H1 (cell line): ENCODE data around the gene HORMAD2. TPM values are rescaled to one million over a fixed set of nuclear protein-coding genes. Genes with fewer than 3 reads are reported as not detected.

Experiments
- CTCF ChIA-PET: fragments of 300-600 bp; sonication (Branson Sonifier 250); formaldehyde crosslinking; loops from one replicate; lab custom pipeline; 2021; ENCODE audit not compliant: partially characterized antibody; lab: Charles Lee
- POLR2A ChIA-PET: fragments of 300-600 bp; sonication (Branson Sonifier 250); formaldehyde crosslinking; loops from one replicate; lab custom pipeline; 2021; ENCODE audit warnings: inconsistent platforms; ENCODE audit not compliant: partially characterized antibody; lab: Charles Lee
- DNase-seq, 2 experiments: peaks; one replicate each; pipeline versions ENCODE4 v3.0.0 to v3.0.0-alpha.2; 2010 to 2022; ENCODE audit warnings: low spot score in 2 of 2, low read depth in 1 of 2, mixed read lengths in 1 of 2
- FAIRE-seq: peaks from 2 replicates; lab custom pipeline; 2011; peaks lifted over from hg19 to GRCh38; lab: Jason Lieb, UNC
- H2AFZ ChIP-seq: 2 replicates; pipeline ENCODE4 v1.8.1; 2012; ENCODE audit warnings: low read length, inconsistent platforms
- H2AK5ac ChIP-seq: 2 replicates; pipeline ENCODE4 v1.6.1; 2013; ENCODE audit warnings: low read depth, low read length
- H2BK120ac ChIP-seq: replicated peaks from 2 replicates; pipeline ENCODE3; 2013; ENCODE audit warnings: low read depth, low read length, inconsistent platforms
- H2BK12ac ChIP-seq: 2 replicates; pipeline ENCODE4 v1.6.1; 2013; ENCODE audit warnings: low read depth, low read length
- H2BK15ac ChIP-seq: 2 replicates; pipeline ENCODE4 v1.6.1; 2013; ENCODE audit warnings: low read length
- H2BK20ac ChIP-seq: 2 replicates; pipeline ENCODE4 v1.6.1; 2013; ENCODE audit warnings: low read length
- H2BK5ac ChIP-seq: 2 replicates; pipeline ENCODE4 v1.6.1; 2013; ENCODE audit warnings: low read depth, low read length
- H3K14ac ChIP-seq: 2 replicates; pipeline ENCODE4 v1.6.1; 2013; ENCODE audit warnings: inconsistent platforms; ENCODE audit not compliant: insufficient read length
- H3K18ac ChIP-seq: 2 replicates; pipeline ENCODE4 v1.6.1; 2013; ENCODE audit warnings: low read length; ENCODE audit errors: extremely low read depth
- H3K23ac ChIP-seq: 2 replicates; pipeline ENCODE4 v1.6.1; 2013; ENCODE audit warnings: inconsistent platforms; ENCODE audit not compliant: insufficient read length
- H3K23me2 ChIP-seq: 2 replicates; pipeline ENCODE4 v1.6.1; 2013; ENCODE audit warnings: low read depth, low read length
- H3K27ac ChIP-seq: 2 replicates; pipeline ENCODE4 v1.6.1; 2011; ENCODE audit warnings: low read depth, low read length, inconsistent platforms
- H3K27me3 ChIP-seq, 4 experiments: replicated peaks in 1 of 4; 1 replicate in 1 of 4; 2 replicates in 3 of 4; pipeline versions ENCODE4 v1.6.1 to v1.8.1; 2011 to 2013; ENCODE audit warnings: low read length in 3 of 4, mild to moderate bottlenecking in 3 of 4, inconsistent platforms in 2 of 4, mixed read lengths in 2 of 4, moderate library complexity in 1 of 4; ENCODE audit not compliant: control insufficient read depth in 3 of 4, insufficient read depth in 3 of 4; ENCODE audit errors: extremely low read depth in 1 of 4
- H3K36me3 ChIP-seq, 4 experiments: 2 replicates each; pipeline versions ENCODE4 v1.6.1 to v1.8.1; 2011 to 2013; ENCODE audit warnings: mild to moderate bottlenecking in 4 of 4, low read length in 3 of 4, moderate library complexity in 2 of 4, control low read depth in 1 of 4, inconsistent platforms in 1 of 4; ENCODE audit not compliant: insufficient read depth in 4 of 4, control insufficient read depth in 2 of 4
- H3K4ac ChIP-seq: replicated peaks from 2 replicates; pipeline ENCODE3; 2013; ENCODE audit warnings: low read length, low read depth, mixed read lengths, inconsistent platforms; ENCODE audit not compliant: insufficient read length
- H3K4me1 ChIP-seq, 4 experiments: replicated peaks in 1 of 4; 1 replicate in 1 of 4; 2 replicates in 3 of 4; pipeline versions ENCODE4 v1.6.1 to v1.8.1; 2011 to 2013; ENCODE audit warnings: low read length in 3 of 4, inconsistent platforms in 2 of 4, mixed read lengths in 1 of 4; ENCODE audit not compliant: insufficient read depth in 4 of 4, control insufficient read depth in 3 of 4
- H3K4me2 ChIP-seq, 2 experiments: 2 replicates each; pipeline versions ENCODE4 v1.6.1 to v1.8.1; 2011 to 2013; ENCODE audit warnings: low read depth in 2 of 2, low read length in 2 of 2, control low read depth in 1 of 2, inconsistent platforms in 1 of 2, mild to moderate bottlenecking in 1 of 2; ENCODE audit not compliant: insufficient read depth in 1 of 2
- H3K4me3 ChIP-seq, 4 experiments: fragments of 200-600, 300-600 bp in 1 of 4; sonication (generic), shearing (Covaris generic), sonication (Bioruptor Twin) in 1 of 4; 2 replicates each; pipeline versions ENCODE4 v1.5.1 to v1.8.1; 2011 to 2016; ENCODE audit warnings: low read length in 4 of 4, low read depth in 3 of 4, control low read depth in 2 of 4, inconsistent platforms in 2 of 4, mild to moderate bottlenecking in 2 of 4, mixed read lengths in 1 of 4, moderate library complexity in 1 of 4; ENCODE audit not compliant: insufficient read depth in 2 of 4; ENCODE audit errors: extremely low read depth in 1 of 4
- H3K56ac ChIP-seq: replicated peaks from 2 replicates; pipeline ENCODE3; 2013; ENCODE audit warnings: low read depth, mild to moderate bottlenecking, mixed read lengths, low read length, inconsistent platforms; ENCODE audit not compliant: insufficient read length
- H3K79me1 ChIP-seq: 2 replicates; pipeline ENCODE4 v1.6.1; 2013; ENCODE audit warnings: low read depth, low read length, control low read depth
- H3K79me2 ChIP-seq, 2 experiments: 2 replicates each; pipeline versions ENCODE4 v1.6.1 to v1.8.1; 2012 to 2013; ENCODE audit warnings: low read length in 2 of 2, mild to moderate bottlenecking in 2 of 2, inconsistent platforms in 1 of 2; ENCODE audit not compliant: insufficient read depth in 2 of 2, control insufficient read depth in 1 of 2
- H3K9ac ChIP-seq, 4 experiments: replicated peaks in 1 of 4; 1 replicate in 1 of 4; 2 replicates in 3 of 4; pipeline versions ENCODE4 v1.6.1 to v1.8.1; 2011 to 2013; ENCODE audit warnings: low read depth in 3 of 4, low read length in 3 of 4, control low read depth in 2 of 4, mild to moderate bottlenecking in 2 of 4, moderate library complexity in 2 of 4, inconsistent platforms in 1 of 4; ENCODE audit errors: extremely low read depth in 1 of 4
- H3K9me3 ChIP-seq, 2 experiments: 2 replicates each; pipeline versions ENCODE4 v1.6.1 to v1.8.1; 2012 to 2013; ENCODE audit warnings: mild to moderate bottlenecking in 2 of 2, moderate library complexity in 2 of 2, control low read depth in 1 of 2, inconsistent platforms in 1 of 2, low read depth in 1 of 2, low read length in 1 of 2, mixed read lengths in 1 of 2; ENCODE audit not compliant: insufficient read depth in 2 of 2
- H4K20me1 ChIP-seq, 2 experiments: replicated peaks in 1 of 2; 2 replicates each; pipeline versions ENCODE3 to v1.8.1; 2011 to 2013; ENCODE audit warnings: inconsistent platforms in 2 of 2, low read length in 2 of 2, mild to moderate bottlenecking in 1 of 2; ENCODE audit not compliant: insufficient read depth in 2 of 2, control insufficient read depth in 1 of 2
- H4K5ac ChIP-seq: 2 replicates; pipeline ENCODE4 v1.6.1; 2013; ENCODE audit warnings: low read length, low read depth, mixed read lengths, inconsistent platforms; ENCODE audit not compliant: insufficient read length
- H4K8ac ChIP-seq: 2 replicates; pipeline ENCODE4 v1.8.0; 2013; ENCODE audit warnings: mild to moderate bottlenecking, moderate library complexity, low read length, inconsistent platforms; ENCODE audit not compliant: insufficient read depth; ENCODE audit errors: extremely low read depth
- H4K91ac ChIP-seq: replicated peaks from 2 replicates; pipeline ENCODE3; 2013; ENCODE audit warnings: low read length, mixed read lengths, inconsistent platforms; ENCODE audit not compliant: insufficient read length
- BRCA1 ChIP-seq: IDR thresholded peaks from 2 replicates; pipeline ENCODE4 v1.6.1; 2012; ENCODE audit warnings: low read depth, low read length, improper control_type of control experiment
- JUND ChIP-seq: IDR thresholded peaks from 2 replicates; pipeline ENCODE4 v1.6.1; 2011; ENCODE audit warnings: mild to moderate bottlenecking, improper control_type of control experiment, low read length
- TBP ChIP-seq: IDR thresholded peaks from 2 replicates; pipeline ENCODE4 v1.6.1; 2011; ENCODE audit warnings: low read depth, low read length, improper control_type of control experiment
- ZNF274 ChIP-seq: IDR thresholded peaks from 2 replicates; pipeline ENCODE4 v1.7.0; 2012; ENCODE audit warnings: low read length, borderline replicate concordance; ENCODE audit errors: extremely low read depth
- WGBS, 2 experiments: shearing (Covaris generic) in 1 of 2; methylation state at CpG; one replicate each; pipeline versions ENCODE4 v1.1.6 to v1.1.7; 2013 to 2015; ENCODE audit warnings: low lambda C conversion rate in 2 of 2, mixed read lengths in 2 of 2, inconsistent platforms in 1 of 2, low coverage in 1 of 2, missing lambda C conversion rate in 1 of 2; ENCODE audit not compliant: insufficient replicate concordance in 2 of 2, insufficient coverage in 1 of 2, insufficient read length in 1 of 2; ENCODE audit errors: extremely low coverage in 1 of 2, missing lambda C conversion rate in 1 of 2; 5-methylcytosine and 5-hydroxymethylcytosine counted together
- polyA plus RNA-seq, 7 experiments: library from polyadenylated mRNA; depleted of rRNA in 3 of 7; stranded (reverse) in 5 of 7; unstranded in 2 of 7; fragments of >200 nt in 5 of 7; fragments of 200-250 nt in 2 of 7; gene quantifications; 1 replicate in 5 of 7; 2 replicates in 1 of 7; 4 replicates in 1 of 7; pipeline versions ENCODE4 v1.2.1 to v1.2.3, GENCODE V29; 2011 to 2013; ENCODE audit warnings: missing spikeins in 2 of 7, mixed read lengths in 2 of 7
- total RNA-seq: library from RNA; stranded (reverse); fragmentation: NEBNext Ultra II Directional; extraction: Animal tissue kit (Norgen Biotek cat#: 25700); gene quantifications from 2 replicates; pipeline ENCODE4 v1.2.1, GENCODE V29; 2021
- TF ChIP-seq, protein P1 (sequence below): IDR thresholded peaks from 2 replicates; pipeline ENCODE4 v1.6.1; 2011; ENCODE audit warnings: low read depth, mild to moderate bottlenecking, low read length; ENCODE audit not compliant: insufficient read depth
- TF ChIP-seq, protein P2 (sequence below): IDR thresholded peaks from 2 replicates; pipeline ENCODE4 v1.6.1; 2012; ENCODE audit warnings: inconsistent platforms

HORMAD2 gene
- total and polyA plus RNA-seq, 2 of the 8 experiments (the other 6 are each of a cell fraction or from before 2014, with no cell fraction given): 0.03 TPM; not detected in 1

DNA sequence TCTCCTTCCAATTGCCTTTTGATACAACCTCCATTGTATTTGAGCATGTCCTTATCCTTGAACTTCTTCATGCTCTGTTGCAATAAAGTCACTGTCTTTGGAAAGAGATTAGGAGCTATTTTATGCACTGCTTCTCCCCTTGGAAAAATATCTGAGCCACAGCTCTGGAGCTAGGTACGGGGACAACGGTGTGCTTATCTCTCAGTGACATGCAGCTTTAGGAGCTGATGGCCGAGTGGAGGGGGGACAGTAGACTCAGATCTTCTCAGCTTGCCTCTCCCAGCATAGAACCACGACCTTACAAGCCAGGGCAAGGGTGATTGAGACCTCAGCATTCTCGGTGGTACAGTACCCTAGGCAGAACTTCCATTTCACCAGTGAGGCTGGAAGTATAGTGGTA lies 64.1 kb downstream of the HORMAD2 start:
- Histone ChIP-seq H3K79me2 (no peaks in the 10 kb centered on the region), H3K18ac (no peak overlapping the region), H4K8ac (no peak overlapping the region), H4K20me1 (no peaks in the 10 kb centered on the region), H3K79me1 (no peaks in the 10 kb centered on the region), H3K4me3 (no peak overlapping the region), H3K4me1 (no peaks in the 10 kb centered on the region), H3K4me2 (no peak overlapping the region), H3K14ac (no peak overlapping the region), H4K91ac (no peak overlapping the region), H2BK20ac (no peak overlapping the region), H3K36me3 (no peaks in the 10 kb centered on the region), H3K27me3 (no peaks in the 10 kb centered on the region; a peak in 1 of 7 replicates), H3K4ac (no peak overlapping the region), H3K9me3 (no peaks in the 10 kb centered on the region; a peak in 1 of 4 replicates), H2AK5ac (no peak overlapping the region), H2BK12ac (no peak overlapping the region), H2BK15ac (no peak overlapping the region), H2AFZ (no peak overlapping the region), H2BK5ac (no peak overlapping the region), H3K56ac (no peak overlapping the region), H4K5ac (no peak overlapping the region), H3K27ac (no peak overlapping the region), H3K23ac (no peak overlapping the region), H3K23me2 (no peaks in the 10 kb centered on the region), H3K9ac (no peak overlapping the region), H2BK120ac (no peak overlapping the region)
- POLR2A ChIA-PET: no interaction called here
- CTCF ChIA-PET: interaction anchor here (0.8 to 1.2 kb wide), 3 partner anchors 13 to 36 kb away, joined by 3 read pairs; no protein-coding TSS in a partner anchor
- no peak for FAIRE-seq
- WGBS, 2 experiments: 82% methylated on average over 5 of the region's 5 CpGs; no CpG with 5 or more reads in 1 of the 2 experiments
- DNase-seq: no peak
- TF ChIP-seq BRCA1 (no peak), JUND (no peak), TBP (no peak), ZNF274 (no peak)
- TF ChIP-seq, protein P1, sequence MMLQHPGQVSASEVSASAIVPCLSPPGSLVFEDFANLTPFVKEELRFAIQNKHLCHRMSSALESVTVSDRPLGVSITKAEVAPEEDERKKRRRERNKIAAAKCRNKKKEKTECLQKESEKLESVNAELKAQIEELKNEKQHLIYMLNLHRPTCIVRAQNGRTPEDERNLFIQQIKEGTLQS: no peak
- TF ChIP-seq, protein P2, sequence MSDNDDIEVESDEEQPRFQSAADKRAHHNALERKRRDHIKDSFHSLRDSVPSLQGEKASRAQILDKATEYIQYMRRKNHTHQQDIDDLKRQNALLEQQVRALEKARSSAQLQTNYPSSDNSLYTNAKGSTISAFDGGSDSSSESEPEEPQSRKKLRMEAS: no peak
